Uterus (tissue), 2 donors: ENCODE data around the gene SCYGR1.

ENCODE experiments used
- POLR2A ChIP-seq, 2 donors: fragments of 450-650 bp; IDR thresholded peaks; one replicate each; pipeline ENCODE4 v1.6.1; 2016; ENCODE audit warnings: antibody characterized with exemption in 2 of 2, mild to moderate bottlenecking in 1 of 2, moderate library complexity in 1 of 2
- TF ChIP-seq, protein P1 (sequence below), 4 experiments: fragments of 200-600 bp in 2 of 4; fragments of 450-650 bp in 2 of 4; sonication (generic) in 2 of 4; IDR thresholded peaks; one replicate each; pipeline ENCODE4 v1.5.1; 2016 to 2019; ENCODE audit warnings: antibody characterized with exemption in 4 of 4, mild to moderate bottlenecking in 2 of 4, moderate library complexity in 1 of 4

- TF ChIP-seq, protein P1, sequence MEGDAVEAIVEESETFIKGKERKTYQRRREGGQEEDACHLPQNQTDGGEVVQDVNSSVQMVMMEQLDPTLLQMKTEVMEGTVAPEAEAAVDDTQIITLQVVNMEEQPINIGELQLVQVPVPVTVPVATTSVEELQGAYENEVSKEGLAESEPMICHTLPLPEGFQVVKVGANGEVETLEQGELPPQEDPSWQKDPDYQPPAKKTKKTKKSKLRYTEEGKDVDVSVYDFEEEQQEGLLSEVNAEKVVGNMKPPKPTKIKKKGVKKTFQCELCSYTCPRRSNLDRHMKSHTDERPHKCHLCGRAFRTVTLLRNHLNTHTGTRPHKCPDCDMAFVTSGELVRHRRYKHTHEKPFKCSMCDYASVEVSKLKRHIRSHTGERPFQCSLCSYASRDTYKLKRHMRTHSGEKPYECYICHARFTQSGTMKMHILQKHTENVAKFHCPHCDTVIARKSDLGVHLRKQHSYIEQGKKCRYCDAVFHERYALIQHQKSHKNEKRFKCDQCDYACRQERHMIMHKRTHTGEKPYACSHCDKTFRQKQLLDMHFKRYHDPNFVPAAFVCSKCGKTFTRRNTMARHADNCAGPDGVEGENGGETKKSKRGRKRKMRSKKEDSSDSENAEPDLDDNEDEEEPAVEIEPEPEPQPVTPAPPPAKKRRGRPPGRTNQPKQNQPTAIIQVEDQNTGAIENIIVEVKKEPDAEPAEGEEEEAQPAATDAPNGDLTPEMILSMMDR (IDR thresholded peaks at IDR 0.05), result no peak
- TF ChIP-seq POLR2A (IDR thresholded peaks at IDR 0.05), result no peak
These were observed 16.9 kb downstream of the SCYGR1 start for GRCh38 chr2:227370791-227371312.
